Peyer's patch (tissue), 4 donors: ENCODE measurements around the gene RNF13. TPM values are rescaled to one million over a fixed set of nuclear protein-coding genes. Genes with fewer than 3 reads are reported as not detected.

Source experiments
- DNase-seq, 3 donors: peaks; one replicate each; pipeline ENCODE4 v3.0.0-alpha.2; 2017 to 2019
- H3K27ac ChIP-seq, 4 donors: fragments of 200-600 bp; sonication (generic); one replicate each; pipeline ENCODE4 v1.5.1; 2016 to 2019
- H3K27me3 ChIP-seq, 2 donors: fragments of 200-600 bp; sonication (generic); one replicate each; pipeline ENCODE4 v1.5.1; 2019
- H3K36me3 ChIP-seq, 3 donors: fragments of 200-600 bp; sonication (generic); one replicate each; pipeline ENCODE4 v1.5.1; 2016 to 2019
- H3K4me1 ChIP-seq, 4 donors: fragments of 200-600 bp; sonication (generic); one replicate each; pipeline ENCODE4 v1.5.1; 2016 to 2019
- H3K4me3 ChIP-seq, 4 donors: fragments of 200-600 bp; sonication (generic); 1 replicate in 3 of 4; 2 replicates in 1 of 4; pipeline ENCODE4 v1.5.1; 2016 to 2019; ENCODE audit warnings: mild to moderate bottlenecking in 1 of 4
- H3K9me3 ChIP-seq, 4 donors: fragments of 200-600 bp; sonication (generic); one replicate each; pipeline ENCODE4 v1.5.1; 2016 to 2019; ENCODE audit warnings: mild to moderate bottlenecking in 1 of 4
- POLR2A ChIP-seq, 2 donors: fragments of 450-650 bp; IDR thresholded peaks; one replicate each; pipeline ENCODE4 v1.5.1; 2017; ENCODE audit warnings: antibody characterized with exemption in 2 of 2, mild to moderate bottlenecking in 2 of 2, moderate library complexity in 2 of 2
- total RNA-seq, 4 donors: library from RNA; depleted of rRNA; stranded (reverse); fragments of >200 nt; gene quantifications; one replicate each; pipeline ENCODE4 v1.1.0, GENCODE V29; 2016
- TF ChIP-seq, protein P1 (sequence below), 6 experiments: fragments of 450-650 bp in 4 of 6; fragments of 200-600 bp in 2 of 6; sonication (generic) in 1 of 6; IDR thresholded peaks; one replicate each; pipeline ENCODE4 v1.5.1; 2017 to 2019; ENCODE audit warnings: antibody characterized with exemption in 6 of 6, mild to moderate bottlenecking in 3 of 6, moderate library complexity in 1 of 6

RNF13 gene
- total RNA-seq, 4 donors from 2014 or later, result 35.0 to 74.3 (median 58.1) TPM

DNA sequence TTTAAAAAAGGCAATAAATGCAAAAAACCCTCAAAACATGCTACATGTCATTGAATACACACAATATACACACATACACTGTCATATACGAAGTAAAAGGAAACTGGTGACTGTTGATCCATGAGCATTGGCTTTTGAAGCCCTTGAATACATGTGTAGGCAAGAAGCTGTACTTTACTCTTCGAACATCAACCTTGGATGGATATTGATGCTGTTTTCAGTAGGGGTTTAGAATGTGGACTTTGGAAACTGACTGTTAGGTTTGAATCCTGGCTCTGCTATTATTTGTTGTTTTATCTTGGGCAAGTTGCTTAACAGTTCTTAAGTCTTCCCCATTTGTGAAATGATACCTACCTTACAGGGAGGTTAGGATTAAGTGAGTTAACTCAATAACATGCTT is 30.5 kb downstream of the RNF13 start:
- peaks cover 0 to under 1% (median 0%) of the 10 kb centered on the region in 4 donors for H3K9me3 ChIP-seq
- H3K27me3 ChIP-seq, result no peaks in the 10 kb centered on the region
- DNase-seq, result no peak
- no peak overlapping the region for H3K4me3 ChIP-seq
- TF ChIP-seq, protein P1, sequence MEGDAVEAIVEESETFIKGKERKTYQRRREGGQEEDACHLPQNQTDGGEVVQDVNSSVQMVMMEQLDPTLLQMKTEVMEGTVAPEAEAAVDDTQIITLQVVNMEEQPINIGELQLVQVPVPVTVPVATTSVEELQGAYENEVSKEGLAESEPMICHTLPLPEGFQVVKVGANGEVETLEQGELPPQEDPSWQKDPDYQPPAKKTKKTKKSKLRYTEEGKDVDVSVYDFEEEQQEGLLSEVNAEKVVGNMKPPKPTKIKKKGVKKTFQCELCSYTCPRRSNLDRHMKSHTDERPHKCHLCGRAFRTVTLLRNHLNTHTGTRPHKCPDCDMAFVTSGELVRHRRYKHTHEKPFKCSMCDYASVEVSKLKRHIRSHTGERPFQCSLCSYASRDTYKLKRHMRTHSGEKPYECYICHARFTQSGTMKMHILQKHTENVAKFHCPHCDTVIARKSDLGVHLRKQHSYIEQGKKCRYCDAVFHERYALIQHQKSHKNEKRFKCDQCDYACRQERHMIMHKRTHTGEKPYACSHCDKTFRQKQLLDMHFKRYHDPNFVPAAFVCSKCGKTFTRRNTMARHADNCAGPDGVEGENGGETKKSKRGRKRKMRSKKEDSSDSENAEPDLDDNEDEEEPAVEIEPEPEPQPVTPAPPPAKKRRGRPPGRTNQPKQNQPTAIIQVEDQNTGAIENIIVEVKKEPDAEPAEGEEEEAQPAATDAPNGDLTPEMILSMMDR (IDR thresholded peaks at IDR 0.05), result no peak
- TF ChIP-seq POLR2A (IDR thresholded peaks at IDR 0.05), result no peak
- no peak overlapping the region for H3K27ac ChIP-seq
- H3K36me3 ChIP-seq, result peaks cover 0 to 17% (median 0%) of the 10 kb centered on the region in 3 donors
- peaks cover 0 to 12% (median 0%) of the 10 kb centered on the region in 4 donors for H3K4me1 ChIP-seq

DNA sequence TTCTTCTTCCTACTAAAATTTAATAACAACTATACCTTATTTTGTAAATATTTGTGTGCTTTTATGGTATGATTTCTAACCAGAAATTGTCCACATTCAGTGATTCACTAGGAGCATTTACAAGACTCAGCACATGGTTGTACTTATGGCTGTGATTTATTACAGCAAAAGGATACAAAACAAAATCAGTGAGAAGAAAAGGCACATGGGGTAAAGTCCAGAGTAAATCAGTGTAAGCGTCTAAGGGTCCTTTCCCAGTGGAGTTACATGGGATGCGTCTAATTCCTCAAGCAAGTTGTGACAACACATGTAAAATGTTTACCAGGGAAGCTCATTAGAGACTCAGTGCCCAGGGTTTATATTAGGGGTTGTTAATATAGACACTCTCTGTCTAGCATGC is 31.1 kb downstream of the RNF13 start:
- no peaks in the 10 kb centered on the region for H3K27me3 ChIP-seq
- no peak overlapping the region for H3K4me3 ChIP-seq
- no peak for TF ChIP-seq POLR2A (IDR thresholded peaks at IDR 0.05)
- TF ChIP-seq, protein P1 (IDR thresholded peaks at IDR 0.05), result no peak
- DNase-seq, result no peak
- no peaks in the 10 kb centered on the region for H3K9me3 ChIP-seq
- peaks cover 0 to 17% (median 0%) of the 10 kb centered on the region in 3 donors for H3K36me3 ChIP-seq
- no peak overlapping the region for H3K27ac ChIP-seq
- H3K4me1 ChIP-seq, result peaks cover 0 to 12% (median 0%) of the 10 kb centered on the region in 4 donors

GRCh38 chr3:149845570-149846244 is 32.7 kb downstream of the RNF13 start:
- peaks cover 0 to 17% (median 0%) of the 10 kb centered on the region in 3 donors for H3K36me3 ChIP-seq
- DNase-seq, result no peak
- no peak overlapping the region for H3K27ac ChIP-seq
- H3K9me3 ChIP-seq, result no peaks in the 10 kb centered on the region
- TF ChIP-seq, protein P1 (IDR thresholded peaks at IDR 0.05), result no peak
- no peak for TF ChIP-seq POLR2A (IDR thresholded peaks at IDR 0.05)
- H3K27me3 ChIP-seq, result no peaks in the 10 kb centered on the region
- H3K4me1 ChIP-seq, result peaks cover 0 to 12% (median 0%) of the 10 kb centered on the region in 4 donors
- no peak overlapping the region for H3K4me3 ChIP-seq

DNA sequence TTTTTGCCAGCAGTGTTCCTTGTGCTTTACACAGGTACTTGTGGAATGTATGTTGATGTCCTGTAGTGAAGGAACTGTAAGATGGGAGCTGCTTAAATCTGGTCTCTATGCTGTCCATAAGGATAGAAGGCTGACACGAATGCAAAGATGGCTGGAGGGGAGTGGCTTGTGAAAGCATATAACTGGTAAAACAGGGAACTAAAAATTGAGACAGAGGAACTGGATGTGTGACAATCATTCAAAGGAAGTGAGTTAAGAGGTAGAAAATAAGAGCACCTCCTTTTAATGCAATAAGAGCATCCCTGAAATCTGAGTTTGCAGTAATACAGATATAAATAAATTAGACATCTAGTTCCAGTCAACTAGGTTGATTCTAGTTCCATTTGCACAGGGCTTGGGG is 35.2 kb downstream of the RNF13 start:
- no peak for TF ChIP-seq POLR2A (IDR thresholded peaks at IDR 0.05)
- TF ChIP-seq, protein P1 (IDR thresholded peaks at IDR 0.05), result no peak
- Histone ChIP-seq H3K36me3 (peaks cover 0 to 17% (median 0%) of the 10 kb centered on the region in 3 donors), H3K4me3 (no peak overlapping the region), H3K9me3 (no peaks in the 10 kb centered on the region), H3K27me3 (no peaks in the 10 kb centered on the region), H3K4me1 (peaks cover 0 to 12% (median 0%) of the 10 kb centered on the region in 4 donors), H3K27ac (no peak overlapping the region)
- DNase-seq, result no peak

GRCh38 chr3:149848688-149849087 is 35.7 kb downstream of the RNF13 start:
- Histone ChIP-seq H3K4me1 (peaks cover 0 to 7% (median 0%) of the 10 kb centered on the region in 4 donors), H3K27me3 (no peaks in the 10 kb centered on the region)

More at GRCh38 chr3:149848688-149849087, 35.7 kb downstream of the RNF13 start:
- H3K9me3 ChIP-seq, result no peaks in the 10 kb centered on the region
- no peak for DNase-seq
- no peak overlapping the region for H3K4me3 ChIP-seq
- no peak for TF ChIP-seq POLR2A (IDR thresholded peaks at IDR 0.05)
- TF ChIP-seq, protein P1 (IDR thresholded peaks at IDR 0.05), result no peak
- no peak overlapping the region for H3K27ac ChIP-seq
- H3K36me3 ChIP-seq, result peaks cover 0 to 17% (median 0%) of the 10 kb centered on the region in 3 donors
